H9 (cell line): ENCODE measurements around the gene H6PD. TPM values are rescaled to one million over a fixed set of nuclear protein-coding genes. Genes with fewer than 3 reads are reported as not detected.
A peak's percentile ranks its signal among the peaks of the same experiment; 100 is the strongest.

Experiments used
- DNase-seq: peaks from one replicate; pipeline ENCODE4 v3.0.0-alpha.2; 2017
- H2AFZ ChIP-seq: one replicate; pipeline ENCODE4 v1.6.1; 2013; ENCODE audit warnings: mild to moderate bottlenecking, low read length, control low read depth, moderate library complexity
- H2AK5ac ChIP-seq: 2 replicates; pipeline ENCODE4 v1.6.1; 2013; ENCODE audit warnings: low read length, control low read depth, mixed read lengths; ENCODE audit not compliant: insufficient read length
- H2BK120ac ChIP-seq: one replicate; pipeline ENCODE4 v1.6.1; 2013; ENCODE audit warnings: low read depth, mild to moderate bottlenecking, low read length, control low read depth, inconsistent platforms; ENCODE audit not compliant: poor library complexity, severe bottlenecking
- H2BK12ac ChIP-seq: 2 replicates; pipeline ENCODE4 v1.6.1; 2013; ENCODE audit warnings: low read length, control low read depth, mixed read lengths, low read depth; ENCODE audit not compliant: insufficient read length
- H2BK15ac ChIP-seq: 2 replicates; pipeline ENCODE4 v1.6.1; 2013; ENCODE audit warnings: low read depth, low read length, control low read depth
- H2BK20ac ChIP-seq: one replicate; pipeline ENCODE4 v1.6.1; 2013; ENCODE audit warnings: low read depth, mild to moderate bottlenecking, low read length, control low read depth, inconsistent platforms; ENCODE audit not compliant: poor library complexity, severe bottlenecking
- H2BK5ac ChIP-seq: 2 replicates; pipeline ENCODE4 v1.6.1; 2013; ENCODE audit warnings: low read length, control low read depth, mixed read lengths; ENCODE audit not compliant: insufficient read length
- H3K14ac ChIP-seq: 2 replicates; pipeline ENCODE4 v1.6.1; 2013; ENCODE audit warnings: low read length, control low read depth; ENCODE audit not compliant: insufficient read depth
- H3K18ac ChIP-seq: 2 replicates; pipeline ENCODE4 v1.6.1; 2013; ENCODE audit warnings: low read depth, mild to moderate bottlenecking, mixed read lengths, low read length, control low read depth; ENCODE audit not compliant: insufficient read length
- H3K23ac ChIP-seq: 2 replicates; pipeline ENCODE4 v1.6.1; 2013; ENCODE audit warnings: low read length, control low read depth, mixed read lengths, low read depth; ENCODE audit not compliant: insufficient read length
- H3K23me2 ChIP-seq: 2 replicates; pipeline ENCODE4 v1.6.1; 2013; ENCODE audit warnings: low read depth, mild to moderate bottlenecking, mixed read lengths, low read length, control low read depth; ENCODE audit not compliant: insufficient read length, poor library complexity, severe bottlenecking
- H3K27ac ChIP-seq: 2 replicates; pipeline ENCODE4 v1.5.1; 2013; ENCODE audit warnings: low read length, control low read depth, mixed read lengths, low read depth; ENCODE audit not compliant: insufficient read length
- H3K27me3 ChIP-seq: 2 replicates; pipeline ENCODE4 v1.6.1; 2013; ENCODE audit warnings: low read length, control low read depth, inconsistent platforms; ENCODE audit not compliant: insufficient read depth
- H3K4ac ChIP-seq: 2 replicates; pipeline ENCODE4 v1.6.1; 2013; ENCODE audit warnings: low read depth, mild to moderate bottlenecking, control low read depth, inconsistent platforms, low read length, moderate library complexity
- H3K4me1 ChIP-seq: 2 replicates; pipeline ENCODE4 v1.6.1; 2013; ENCODE audit warnings: low read length, control low read depth, inconsistent platforms; ENCODE audit not compliant: insufficient read depth
- H3K4me2 ChIP-seq: 2 replicates; pipeline ENCODE4 v1.6.1; 2013; ENCODE audit warnings: low read length, control low read depth, mixed read lengths; ENCODE audit not compliant: insufficient read length, insufficient read depth
- H3K56ac ChIP-seq: 2 replicates; pipeline ENCODE4 v1.6.1; 2013; ENCODE audit warnings: low read depth, mild to moderate bottlenecking, mixed read lengths, low read length, control low read depth; ENCODE audit not compliant: insufficient read length
- H3K79me1 ChIP-seq: 2 replicates; pipeline ENCODE4 v1.6.1; 2013; ENCODE audit warnings: low read depth, mild to moderate bottlenecking, moderate library complexity, low read length, control low read depth, inconsistent platforms; ENCODE audit not compliant: insufficient read depth, poor library complexity, severe bottlenecking
- H3K79me2 ChIP-seq: 2 replicates; pipeline ENCODE4 v1.6.1; 2013; ENCODE audit warnings: low read length, control low read depth, inconsistent platforms; ENCODE audit not compliant: insufficient read depth
- H3K9ac ChIP-seq: 2 replicates; pipeline ENCODE4 v1.6.1; 2013; ENCODE audit warnings: low read length, control low read depth, mixed read lengths; ENCODE audit not compliant: insufficient read length; ENCODE audit errors: extremely low read depth
- H3K9me3 ChIP-seq: one replicate; pipeline ENCODE4 v1.6.1; 2013; ENCODE audit warnings: low read depth, low read length, inconsistent platforms; ENCODE audit not compliant: control insufficient read depth
- H3T11ph ChIP-seq: one replicate; pipeline ENCODE4 v1.6.1; 2013; ENCODE audit warnings: mild to moderate bottlenecking, low read length, control low read depth, inconsistent platforms
- H4K20me1 ChIP-seq: one replicate; pipeline ENCODE4 v1.6.1; 2013; ENCODE audit not compliant: control insufficient read depth, insufficient read length, insufficient read depth
- H4K5ac ChIP-seq: 2 replicates; pipeline ENCODE4 v1.6.1; 2013; ENCODE audit warnings: low read depth, mild to moderate bottlenecking, mixed read lengths, low read length, control low read depth; ENCODE audit not compliant: insufficient read length
- H4K8ac ChIP-seq: replicated peaks from 2 replicates; pipeline ENCODE4 v1.6.1; 2013; ENCODE audit warnings: low read length, control low read depth, mixed read lengths, low read depth; ENCODE audit not compliant: insufficient read length
- H4K91ac ChIP-seq: 2 replicates; pipeline ENCODE4 v1.6.1; 2013; ENCODE audit warnings: low read depth, mild to moderate bottlenecking, moderate library complexity, mixed read lengths, low read length, control low read depth; ENCODE audit not compliant: insufficient read length
- H3K27ac Mint-ChIP-seq, 3 experiments: 2 replicates in 2 of 3; 3 replicates in 1 of 3; pipeline ENCODE4 v1.8.0; 2020 to 2021; ENCODE audit warnings: mixed read lengths in 3 of 3, mild to moderate bottlenecking in 1 of 3, moderate library complexity in 1 of 3
- H3K27me3 Mint-ChIP-seq: 2 replicates; pipeline ENCODE4 v1.8.0; 2021; ENCODE audit warnings: low read depth, mild to moderate bottlenecking, moderate library complexity, mixed read lengths
- H3K36me3 Mint-ChIP-seq, 3 experiments: 2 replicates in 2 of 3; 3 replicates in 1 of 3; pipeline ENCODE4 v1.8.0; 2020 to 2021; ENCODE audit warnings: low read depth in 3 of 3, mixed read lengths in 3 of 3; ENCODE audit not compliant: insufficient read depth in 1 of 3
- H3K4me1 Mint-ChIP-seq, 2 experiments: 2 replicates each; pipeline ENCODE4 v1.8.0; 2020; ENCODE audit warnings: mixed read lengths in 2 of 2
- H3K4me3 Mint-ChIP-seq, 2 experiments: 2 replicates in 1 of 2; 3 replicates in 1 of 2; pipeline ENCODE4 v1.8.0; 2020 to 2021; ENCODE audit warnings: mild to moderate bottlenecking in 2 of 2, mixed read lengths in 2 of 2, moderate library complexity in 1 of 2
- H3K9me3 Mint-ChIP-seq, 2 experiments: 2 replicates in 1 of 2; 3 replicates in 1 of 2; pipeline ENCODE4 v1.8.0; 2020; ENCODE audit warnings: mild to moderate bottlenecking in 2 of 2, mixed read lengths in 2 of 2, moderate library complexity in 1 of 2
- WGBS: extraction: QIAGEN DNeasy Blood & Tissue Kit; methylation state at CpG from one replicate; pipeline ENCODE4 v1.1.7; 2013; ENCODE audit warnings: missing lambda C conversion rate, low lambda C conversion rate, mixed read lengths; ENCODE audit not compliant: insufficient read length; ENCODE audit errors: extremely low coverage; 5-methylcytosine and 5-hydroxymethylcytosine counted together
- total RNA-seq: library from RNA; stranded (reverse); gene quantifications from 2 replicates; pipeline ENCODE4 v1.2.1, GENCODE V29; 2021
- TF ChIP-seq, protein P1 (sequence below): fragments of 200-600 bp; sonication (generic); conservative IDR thresholded peaks from 3 replicates; pipeline ENCODE4 v1.8.0; 2021; ENCODE audit warnings: antibody characterized with exemption, mild to moderate bottlenecking

Gene H6PD
- total RNA-seq, 1 experiment from 2014 or later: 7.9 TPM

DNA sequence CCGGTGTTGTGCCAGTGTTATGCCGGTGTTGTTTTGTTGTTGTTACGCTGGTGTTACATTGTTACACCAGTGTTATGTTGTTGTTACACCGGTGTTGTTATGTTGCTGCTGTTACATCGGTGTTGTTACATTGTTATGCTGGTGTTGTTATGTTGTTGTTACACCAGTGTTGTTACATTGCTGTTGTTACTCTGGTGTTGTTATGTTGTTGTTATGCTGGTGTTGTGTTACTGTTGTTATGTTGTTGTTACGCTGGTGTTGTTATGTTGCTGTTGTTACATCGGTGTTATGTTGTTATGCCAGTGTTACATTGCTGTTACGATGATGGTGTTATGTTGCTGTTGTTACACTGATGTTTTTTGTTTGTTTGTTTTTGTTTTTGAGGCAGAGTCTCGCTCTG lies 24.1 kb downstream of the H6PD start:
- Histone ChIP-seq H3K4me1 (no peaks in the 10 kb centered on the region; the same call in 1 of the 2 replicates), H4K5ac (peak overlapping the region; percentile 10), H4K8ac (peak overlapping the region; percentile 2), H3K9me3 (peaks cover 8% of the 10 kb centered on the region), H3K4ac (no peak overlapping the region; the same call in 1 of the 2 replicates), H3K27me3 (no peaks in the 10 kb centered on the region), H3K79me1 (no peaks in the 10 kb centered on the region), H3K14ac (peak overlapping the region; percentile 9; the same call in 1 of the 2 replicates), H3K18ac (peak overlapping the region; percentile 70), H4K20me1 (no peaks in the 10 kb centered on the region), H2AK5ac (no peak overlapping the region), H3K23ac (no peak overlapping the region), H2BK20ac (no peak overlapping the region), H3K23me2 (no peaks in the 10 kb centered on the region), H3K9ac (no peak overlapping the region), H3K27ac (no peak overlapping the region), H3T11ph (no peak overlapping the region), H2AFZ (no peak overlapping the region), H2BK15ac (no peak overlapping the region), H2BK12ac (no peak overlapping the region), H2BK5ac (peak overlapping the region; percentile 3), H3K79me2 (no peaks in the 10 kb centered on the region), H3K4me2 (no peak overlapping the region), H4K91ac (peak overlapping the region; percentile 1), H2BK120ac (no peak overlapping the region), H3K56ac (no peak overlapping the region)
- no peak overlapping the region for H3K4me3 Mint-ChIP-seq
- WGBS: no CpG with 5 or more reads among the region's 9 CpGs
- H3K27ac Mint-ChIP-seq: peak overlapping the region in 1 of 3 experiments; percentile 91; a peak in 3 of 7 replicates
- TF ChIP-seq, protein P1, sequence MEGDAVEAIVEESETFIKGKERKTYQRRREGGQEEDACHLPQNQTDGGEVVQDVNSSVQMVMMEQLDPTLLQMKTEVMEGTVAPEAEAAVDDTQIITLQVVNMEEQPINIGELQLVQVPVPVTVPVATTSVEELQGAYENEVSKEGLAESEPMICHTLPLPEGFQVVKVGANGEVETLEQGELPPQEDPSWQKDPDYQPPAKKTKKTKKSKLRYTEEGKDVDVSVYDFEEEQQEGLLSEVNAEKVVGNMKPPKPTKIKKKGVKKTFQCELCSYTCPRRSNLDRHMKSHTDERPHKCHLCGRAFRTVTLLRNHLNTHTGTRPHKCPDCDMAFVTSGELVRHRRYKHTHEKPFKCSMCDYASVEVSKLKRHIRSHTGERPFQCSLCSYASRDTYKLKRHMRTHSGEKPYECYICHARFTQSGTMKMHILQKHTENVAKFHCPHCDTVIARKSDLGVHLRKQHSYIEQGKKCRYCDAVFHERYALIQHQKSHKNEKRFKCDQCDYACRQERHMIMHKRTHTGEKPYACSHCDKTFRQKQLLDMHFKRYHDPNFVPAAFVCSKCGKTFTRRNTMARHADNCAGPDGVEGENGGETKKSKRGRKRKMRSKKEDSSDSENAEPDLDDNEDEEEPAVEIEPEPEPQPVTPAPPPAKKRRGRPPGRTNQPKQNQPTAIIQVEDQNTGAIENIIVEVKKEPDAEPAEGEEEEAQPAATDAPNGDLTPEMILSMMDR: no peak
- DNase-seq: no peak
- H3K9me3 Mint-ChIP-seq: peaks cover 26 to 29% of the 10 kb centered on the region in 2 experiments
- peaks cover 12 to 21% of the 10 kb centered on the region in 2 experiments for H3K4me1 Mint-ChIP-seq
- peaks cover 22 to 32% (median 30%) of the 10 kb centered on the region in 3 experiments for H3K36me3 Mint-ChIP-seq
- peaks cover 2% of the 10 kb centered on the region; the same call in 1 of the 2 replicates for H3K27me3 Mint-ChIP-seq
